SU-DHL-6 (cell line): Measurements from ENCODE around the gene PRICKLE1.

Source experiments
- H2AFZ ChIP-seq: fragments of 200-600 bp; sonication (generic); 2 replicates; pipeline ENCODE4 v1.6.1; 2014; ENCODE audit warnings: low read depth, mild to moderate bottlenecking, moderate library complexity, mixed read lengths, antibody characterized with exemption, low read length; ENCODE audit not compliant: severe bottlenecking
- H3F3A ChIP-seq: fragments of 200-600 bp; shearing (Covaris generic); 2 replicates; pipeline ENCODE4 v1.6.0; 2016; ENCODE audit warnings: antibody characterized with exemption, mild to moderate bottlenecking; ENCODE audit not compliant: insufficient read depth
- H3K27ac ChIP-seq: fragments of 200-600 bp; sonication (generic); 2 replicates; pipeline ENCODE4 v1.5.1; 2016; ENCODE audit warnings: low read depth, mild to moderate bottlenecking, low read length, moderate library complexity, mixed read lengths
- H3K27me3 ChIP-seq: fragments of 200-600 bp; sonication (generic), shearing (Covaris generic); 2 replicates; pipeline ENCODE4 v1.6.0; 2014; ENCODE audit warnings: mild to moderate bottlenecking, low read length
- H3K36me3 ChIP-seq: fragments of 200-600 bp; sonication (generic); 2 replicates; pipeline ENCODE4 v1.6.1; 2014; ENCODE audit warnings: mild to moderate bottlenecking, low read length, mixed read lengths
- H3K4me2 ChIP-seq: fragments of 300-600, 200-600 bp; shearing (Covaris generic), sonication (generic); 2 replicates; pipeline ENCODE4 v1.6.0; 2014; ENCODE audit warnings: low read length, low read depth, mild to moderate bottlenecking; ENCODE audit not compliant: poor library complexity, severe bottlenecking
- H3K4me3 ChIP-seq: fragments of 200-600 bp; sonication (generic); 2 replicates; pipeline ENCODE4 v1.5.1; 2014; ENCODE audit warnings: antibody characterized with exemption, low read length, mild to moderate bottlenecking, mixed read lengths; ENCODE audit not compliant: insufficient read depth, poor library complexity, severe bottlenecking
- H3K79me2 ChIP-seq: fragments of 200-600 bp; sonication (generic); 2 replicates; pipeline ENCODE4 v1.6.1; 2014; ENCODE audit warnings: mild to moderate bottlenecking, low read length, moderate library complexity; ENCODE audit not compliant: insufficient read depth
- H3K9ac ChIP-seq: fragments of 200-600 bp; sonication (generic); 2 replicates; pipeline ENCODE4 v1.7.0; 2014; ENCODE audit warnings: mild to moderate bottlenecking, low read length
- H3K9me2 ChIP-seq: fragments of 200-600 bp; sonication (generic); replicated peaks from 2 replicates; pipeline ENCODE4 v1.6.1; 2014; ENCODE audit warnings: low read length; ENCODE audit not compliant: insufficient read depth
- H3K9me3 ChIP-seq: fragments of 200-600 bp; sonication (generic); 2 replicates; pipeline ENCODE4 v1.6.1; 2014; ENCODE audit warnings: low read length, mixed read lengths; ENCODE audit not compliant: insufficient read depth
- H4K20me1 ChIP-seq: fragments of 200-600 bp; sonication (generic); 2 replicates; pipeline ENCODE4 v1.6.1; 2014; ENCODE audit warnings: low read depth, mild to moderate bottlenecking, antibody characterized with exemption, low read length, moderate library complexity, mixed read lengths
- EZH2phosphoT487 ChIP-seq: fragments of 200-600 bp; sonication (generic), shearing (Covaris generic); conservative IDR thresholded peaks from 2 replicates; pipeline ENCODE4 v1.6.1; 2018; ENCODE audit warnings: mild to moderate bottlenecking, antibody characterized with exemption, low read length, moderate library complexity, mixed read lengths
- TF ChIP-seq, protein P1 (sequence below): fragments of 200-600 bp; sonication (generic); IDR thresholded peaks from one replicate; pipeline ENCODE4 v1.5.1; 2017; ENCODE audit warnings: antibody characterized with exemption, mild to moderate bottlenecking, low read length, moderate library complexity; ENCODE audit not compliant: insufficient read depth, poor library complexity, severe bottlenecking

Gene PRICKLE1

DNA sequence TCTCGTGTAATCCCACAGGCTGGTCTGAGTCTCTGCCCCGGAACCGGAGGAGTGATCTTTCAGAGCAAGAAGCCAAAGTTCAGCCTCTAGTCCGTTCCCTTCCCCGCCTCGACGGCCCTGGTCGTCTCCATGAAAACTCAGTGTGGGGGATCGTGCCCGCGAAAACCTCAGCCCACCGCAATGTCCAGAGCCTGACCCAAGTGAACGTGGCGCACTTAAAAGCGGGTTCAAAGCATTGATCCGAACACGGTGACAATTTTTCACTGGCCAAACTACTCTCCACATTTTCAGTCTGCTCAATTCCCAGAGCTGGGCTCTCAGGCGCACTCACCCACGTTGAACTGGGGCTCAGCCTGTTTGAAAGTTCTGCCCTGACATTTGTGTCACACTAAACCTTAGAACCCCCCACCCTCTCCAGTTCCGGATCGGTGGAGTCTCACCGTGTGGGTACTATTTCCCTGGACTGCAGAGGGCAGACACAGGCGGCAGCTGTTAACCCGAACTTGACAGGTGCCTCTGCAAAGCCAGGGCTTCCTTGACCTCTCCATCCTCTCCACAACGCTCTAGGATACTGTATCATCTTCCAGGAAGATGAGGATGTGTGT, 886 bp upstream of the PRICKLE1 start:
- H3K9me3 ChIP-seq = no peaks in the 10 kb centered on the region
- H3K79me2 ChIP-seq = no peaks in the 10 kb centered on the region
- H3K27me3 ChIP-seq = no peaks in the 10 kb centered on the region; the same call in 1 of the 2 replicates
- H3K4me2 ChIP-seq = peak overlapping the region; percentile 27
- H3K4me3 ChIP-seq = no peak overlapping the region
- no peak overlapping the region for H3K27ac ChIP-seq
- no peaks in the 10 kb centered on the region for H3F3A ChIP-seq
- H2AFZ ChIP-seq = peak overlapping the region; percentile 5
- H3K36me3 ChIP-seq = no peaks in the 10 kb centered on the region
- TF ChIP-seq EZH2phosphoT487 = 0 out of 2 replicates have a peak, but pooled peaks have one; percentile 63
- TF ChIP-seq, protein P1, sequence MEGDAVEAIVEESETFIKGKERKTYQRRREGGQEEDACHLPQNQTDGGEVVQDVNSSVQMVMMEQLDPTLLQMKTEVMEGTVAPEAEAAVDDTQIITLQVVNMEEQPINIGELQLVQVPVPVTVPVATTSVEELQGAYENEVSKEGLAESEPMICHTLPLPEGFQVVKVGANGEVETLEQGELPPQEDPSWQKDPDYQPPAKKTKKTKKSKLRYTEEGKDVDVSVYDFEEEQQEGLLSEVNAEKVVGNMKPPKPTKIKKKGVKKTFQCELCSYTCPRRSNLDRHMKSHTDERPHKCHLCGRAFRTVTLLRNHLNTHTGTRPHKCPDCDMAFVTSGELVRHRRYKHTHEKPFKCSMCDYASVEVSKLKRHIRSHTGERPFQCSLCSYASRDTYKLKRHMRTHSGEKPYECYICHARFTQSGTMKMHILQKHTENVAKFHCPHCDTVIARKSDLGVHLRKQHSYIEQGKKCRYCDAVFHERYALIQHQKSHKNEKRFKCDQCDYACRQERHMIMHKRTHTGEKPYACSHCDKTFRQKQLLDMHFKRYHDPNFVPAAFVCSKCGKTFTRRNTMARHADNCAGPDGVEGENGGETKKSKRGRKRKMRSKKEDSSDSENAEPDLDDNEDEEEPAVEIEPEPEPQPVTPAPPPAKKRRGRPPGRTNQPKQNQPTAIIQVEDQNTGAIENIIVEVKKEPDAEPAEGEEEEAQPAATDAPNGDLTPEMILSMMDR = no peak
- no peak overlapping the region for H3K9ac ChIP-seq
- no peaks in the 10 kb centered on the region for H3K9me2 ChIP-seq
- H4K20me1 ChIP-seq = no peaks in the 10 kb centered on the region

DNA sequence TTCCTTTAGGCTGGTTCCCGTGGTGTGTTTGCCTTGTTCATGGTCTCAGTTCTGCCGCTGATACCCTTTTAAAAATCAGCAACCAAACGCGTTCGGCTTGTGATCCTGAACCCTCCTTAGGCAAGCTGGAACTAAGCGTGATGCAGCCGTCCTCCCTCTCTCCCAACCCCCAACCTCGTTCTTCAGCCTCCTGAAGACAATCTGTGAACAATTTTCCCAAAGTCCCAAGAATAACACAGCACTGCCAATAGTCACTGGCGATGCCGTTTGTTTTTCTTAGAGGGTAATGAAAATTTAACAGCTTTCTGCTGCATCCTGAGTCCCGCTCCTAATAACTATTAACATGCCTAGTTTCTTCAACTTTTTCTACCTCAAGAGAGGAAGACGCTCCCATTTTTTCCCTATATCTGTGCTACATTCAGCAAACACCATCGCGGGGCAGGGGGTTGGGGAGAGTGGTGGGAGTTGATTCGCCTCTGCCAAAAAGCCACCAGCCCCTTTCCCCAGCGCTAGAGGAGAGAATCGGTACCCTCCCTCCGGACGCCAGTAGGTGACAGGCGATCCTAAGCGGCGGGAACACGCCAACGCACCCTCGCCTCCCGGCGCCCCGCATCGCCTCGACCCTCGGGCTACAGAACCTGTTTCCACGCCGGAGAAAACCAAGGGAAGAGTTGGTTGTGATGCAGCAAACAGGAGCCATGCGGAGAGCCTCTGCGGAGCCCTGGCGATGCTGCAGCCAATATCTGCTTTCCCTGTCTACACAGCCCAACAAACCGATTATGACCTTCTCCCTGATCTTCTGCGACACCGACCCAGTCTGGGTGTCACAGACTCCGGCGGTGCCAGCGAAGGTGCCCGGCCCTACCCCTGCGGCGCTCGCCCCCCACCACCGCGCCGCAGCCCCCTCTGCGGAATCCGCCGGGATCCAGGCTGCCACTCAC, 752 bp downstream of the PRICKLE1 start:
- Histone ChIP-seq H3K9me3 (no peaks in the 10 kb centered on the region), H3K79me2 (no peaks in the 10 kb centered on the region), H4K20me1 (no peaks in the 10 kb centered on the region), H3K27me3 (no peaks in the 10 kb centered on the region; the same call in 1 of the 2 replicates), H3K36me3 (no peaks in the 10 kb centered on the region), H3K9me2 (no peaks in the 10 kb centered on the region), H3K4me3 (peak overlapping the region; percentile 37), H2AFZ (peak overlapping the region; percentile 84), H3K27ac (no peak overlapping the region), H3F3A (no peaks in the 10 kb centered on the region), H3K4me2 (peak overlapping the region; percentile 52), H3K9ac (peak overlapping the region; percentile 33; the same call in 1 of the 2 replicates)
- no peak for TF ChIP-seq EZH2phosphoT487
- TF ChIP-seq, protein P1 = no peak

DNA sequence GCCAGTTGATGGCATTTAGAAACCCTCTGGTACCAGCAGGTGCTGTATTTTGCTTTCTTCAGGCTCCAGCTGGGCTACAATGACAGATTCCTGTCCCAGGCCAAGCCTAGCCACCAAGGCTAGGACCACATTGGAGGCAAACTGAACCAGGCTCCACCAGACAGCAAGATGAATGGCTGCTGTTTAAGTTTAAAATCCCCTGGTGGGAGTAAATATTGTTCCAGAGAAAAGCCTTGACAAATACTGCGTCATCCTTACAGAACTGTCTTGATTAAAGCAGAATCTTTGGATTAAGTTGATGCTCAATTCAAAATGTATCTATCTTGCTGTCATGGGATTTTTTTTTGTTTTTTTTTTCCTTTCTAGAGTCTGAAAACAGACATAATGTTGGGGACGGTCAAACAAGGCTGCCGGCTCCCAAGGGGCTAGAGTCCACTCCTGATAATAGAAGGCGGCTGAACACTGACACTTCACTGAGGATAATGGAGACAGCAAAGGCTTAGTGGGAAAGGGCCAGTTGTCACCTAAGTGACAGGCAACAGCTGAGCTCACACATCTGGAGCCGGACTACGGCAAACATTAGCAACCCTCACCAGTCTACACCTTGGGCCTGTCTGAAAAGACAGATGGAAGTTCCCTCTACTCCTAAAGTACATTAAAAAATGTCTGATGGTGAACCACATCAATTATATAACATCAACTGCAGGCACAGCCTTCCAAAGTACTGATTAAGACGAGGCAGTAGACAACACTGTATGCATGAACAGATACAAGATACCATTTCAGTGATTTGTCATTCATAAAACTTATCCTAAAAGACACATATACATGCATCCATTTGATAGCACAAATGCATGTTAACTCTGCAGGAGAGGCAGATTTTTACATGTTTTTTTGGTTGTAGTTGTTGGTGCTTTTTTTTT, 1.7 kb downstream of the PRICKLE1 start:
- H4K20me1 ChIP-seq = no peaks in the 10 kb centered on the region
- H3K9me3 ChIP-seq = no peaks in the 10 kb centered on the region
- H3K9me2 ChIP-seq = no peaks in the 10 kb centered on the region
- no peaks in the 10 kb centered on the region for H3F3A ChIP-seq
- no peak overlapping the region for H2AFZ ChIP-seq
- H3K9ac ChIP-seq = no peak overlapping the region
- H3K4me3 ChIP-seq = no peak overlapping the region
- no peaks in the 10 kb centered on the region for H3K79me2 ChIP-seq
- H3K27me3 ChIP-seq = no peaks in the 10 kb centered on the region; the same call in 1 of the 2 replicates
- TF ChIP-seq, protein P1 = no peak
- no peak for TF ChIP-seq EZH2phosphoT487
- no peak overlapping the region for H3K4me2 ChIP-seq
- no peaks in the 10 kb centered on the region for H3K36me3 ChIP-seq
- H3K27ac ChIP-seq = no peak overlapping the region
